ENCODE results near the gene LRRC27. TPM values are rescaled to one million over a fixed set of nuclear protein-coding genes. Genes with fewer than 3 reads are reported as not detected.

The LRRC27 gene
- total and polyA plus RNA-seq, 12 donors, result 6.5 to 17.6 (median 9.9) TPM

DNA sequence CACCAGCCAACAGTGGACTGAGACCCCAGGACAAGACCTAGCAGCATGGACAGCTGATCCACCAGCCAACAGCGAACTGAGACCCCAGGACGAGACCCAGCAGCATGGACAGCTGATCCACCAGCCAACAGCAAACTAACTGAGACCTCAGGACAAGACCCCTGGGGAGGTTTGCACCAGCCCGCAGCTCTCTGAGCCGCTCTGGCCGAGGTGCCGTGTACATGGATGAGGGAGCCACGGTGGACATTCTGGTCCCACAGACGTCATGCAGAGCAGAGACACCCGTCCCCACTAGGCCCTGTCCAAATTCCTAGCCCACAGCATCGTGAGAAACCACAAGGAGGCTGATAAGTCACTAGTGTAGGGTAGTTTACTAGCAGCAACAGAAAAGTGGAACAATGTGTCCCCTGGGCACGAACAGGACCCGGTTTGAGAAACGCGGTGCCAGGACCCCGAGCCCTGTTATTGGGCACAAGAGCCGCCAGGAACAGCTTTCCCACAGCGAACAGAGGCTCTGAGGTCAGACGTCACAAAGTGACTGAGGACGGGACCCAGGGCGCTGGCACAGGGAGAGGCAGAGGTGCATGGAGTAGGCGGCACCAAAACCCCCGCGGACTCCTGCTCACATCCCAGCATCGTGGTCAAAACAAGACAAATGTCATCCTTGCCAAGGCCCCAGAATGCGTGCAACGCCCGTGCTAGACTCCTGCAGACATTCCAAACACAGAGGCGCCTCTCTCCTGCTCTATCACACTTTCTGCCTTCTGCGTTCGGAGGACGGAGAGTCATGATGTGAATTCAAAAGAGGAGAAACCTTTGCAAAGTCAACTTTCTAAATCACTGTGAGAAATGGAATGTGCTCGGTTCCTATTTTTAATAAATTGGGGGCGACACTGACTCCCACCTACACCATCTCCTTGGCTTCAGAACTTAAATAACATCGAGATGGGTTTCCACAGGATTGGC is 32.3 kb upstream of the LRRC27 start:
- WGBS, 4 donors, result 84 to 92% (median 89%) methylated on average over 30 to 34 of the region's 34 CpGs

DNA sequence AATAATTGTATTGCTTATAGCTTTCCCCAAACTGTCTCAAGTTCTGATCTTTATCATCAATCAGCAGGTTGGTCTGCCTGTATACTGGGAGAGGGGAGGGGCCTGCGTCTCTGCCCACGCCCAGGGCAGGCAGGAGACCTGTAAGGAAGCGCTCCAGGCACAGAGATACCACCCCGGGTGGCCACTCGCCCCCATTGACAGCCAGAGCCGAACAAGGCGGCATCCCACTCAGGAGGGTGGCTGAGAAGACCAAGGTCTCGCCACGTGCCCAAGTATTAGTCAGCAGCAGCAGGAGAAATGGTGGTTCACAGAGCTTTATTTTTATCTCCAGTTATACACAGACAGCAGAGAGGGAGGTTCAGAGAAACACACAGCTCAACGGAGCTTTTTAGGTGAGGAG is 31.4 kb upstream of the LRRC27 start:
- intact Hi-C loops (cut with DNase I), result loop anchor here in 1 of 2 donors (5.0 kb wide), 1 partner anchor 52 kb away; no protein-coding TSS in a partner anchor
- peaks cover 0 to 6% of the 10 kb centered on the region in 2 donors for H3K4me1 ChIP-seq (replicated peaks in 1 of 2)
- H3K9me3 ChIP-seq (replicated peaks in 1 of 3), result no peaks in the 10 kb centered on the region
- no peak for TF ChIP-seq POLR2A (IDR thresholded peaks at IDR 0.05)
- TF ChIP-seq, protein P1, sequence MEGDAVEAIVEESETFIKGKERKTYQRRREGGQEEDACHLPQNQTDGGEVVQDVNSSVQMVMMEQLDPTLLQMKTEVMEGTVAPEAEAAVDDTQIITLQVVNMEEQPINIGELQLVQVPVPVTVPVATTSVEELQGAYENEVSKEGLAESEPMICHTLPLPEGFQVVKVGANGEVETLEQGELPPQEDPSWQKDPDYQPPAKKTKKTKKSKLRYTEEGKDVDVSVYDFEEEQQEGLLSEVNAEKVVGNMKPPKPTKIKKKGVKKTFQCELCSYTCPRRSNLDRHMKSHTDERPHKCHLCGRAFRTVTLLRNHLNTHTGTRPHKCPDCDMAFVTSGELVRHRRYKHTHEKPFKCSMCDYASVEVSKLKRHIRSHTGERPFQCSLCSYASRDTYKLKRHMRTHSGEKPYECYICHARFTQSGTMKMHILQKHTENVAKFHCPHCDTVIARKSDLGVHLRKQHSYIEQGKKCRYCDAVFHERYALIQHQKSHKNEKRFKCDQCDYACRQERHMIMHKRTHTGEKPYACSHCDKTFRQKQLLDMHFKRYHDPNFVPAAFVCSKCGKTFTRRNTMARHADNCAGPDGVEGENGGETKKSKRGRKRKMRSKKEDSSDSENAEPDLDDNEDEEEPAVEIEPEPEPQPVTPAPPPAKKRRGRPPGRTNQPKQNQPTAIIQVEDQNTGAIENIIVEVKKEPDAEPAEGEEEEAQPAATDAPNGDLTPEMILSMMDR (IDR thresholded peaks at IDR 0.05), result no peak
- no peak overlapping the region for H3K27ac ChIP-seq
- WGBS, 4 donors, result 38 to 82% (median 61%) methylated on average over 6 to 10 of the region's 10 CpGs
- DNase-seq, result peak in 1 of 7 donors; percentile 34
- H3K36me3 ChIP-seq (replicated peaks in 1 of 2), result no peaks in the 10 kb centered on the region
- H3K4me3 ChIP-seq, result no peak overlapping the region
- H3K27me3 ChIP-seq, result no peaks in the 10 kb centered on the region

More for the DNA sequence above, 32.3 kb upstream of the LRRC27 start:
- intact Hi-C loops (cut with DNase I), result loop anchor here in 1 of 2 donors (5.0 kb wide), 1 partner anchor 53 kb away; no protein-coding TSS in a partner anchor
- Histone ChIP-seq H3K4me1 (replicated peaks in 1 of 2) (peaks cover 0 to 6% of the 10 kb centered on the region in 2 donors), H3K9me3 (replicated peaks in 1 of 3) (no peaks in the 10 kb centered on the region), H3K27ac (no peak overlapping the region), H3K36me3 (replicated peaks in 1 of 2) (no peaks in the 10 kb centered on the region), H3K27me3 (no peaks in the 10 kb centered on the region), H3K4me3 (no peak overlapping the region)
- peak in 3 of 7 donors; percentile 3 to 10 (median 4) for DNase-seq
- no peak for TF ChIP-seq POLR2A (IDR thresholded peaks at IDR 0.05)
- TF ChIP-seq, protein P1 (IDR thresholded peaks at IDR 0.05), result no peak

DNA sequence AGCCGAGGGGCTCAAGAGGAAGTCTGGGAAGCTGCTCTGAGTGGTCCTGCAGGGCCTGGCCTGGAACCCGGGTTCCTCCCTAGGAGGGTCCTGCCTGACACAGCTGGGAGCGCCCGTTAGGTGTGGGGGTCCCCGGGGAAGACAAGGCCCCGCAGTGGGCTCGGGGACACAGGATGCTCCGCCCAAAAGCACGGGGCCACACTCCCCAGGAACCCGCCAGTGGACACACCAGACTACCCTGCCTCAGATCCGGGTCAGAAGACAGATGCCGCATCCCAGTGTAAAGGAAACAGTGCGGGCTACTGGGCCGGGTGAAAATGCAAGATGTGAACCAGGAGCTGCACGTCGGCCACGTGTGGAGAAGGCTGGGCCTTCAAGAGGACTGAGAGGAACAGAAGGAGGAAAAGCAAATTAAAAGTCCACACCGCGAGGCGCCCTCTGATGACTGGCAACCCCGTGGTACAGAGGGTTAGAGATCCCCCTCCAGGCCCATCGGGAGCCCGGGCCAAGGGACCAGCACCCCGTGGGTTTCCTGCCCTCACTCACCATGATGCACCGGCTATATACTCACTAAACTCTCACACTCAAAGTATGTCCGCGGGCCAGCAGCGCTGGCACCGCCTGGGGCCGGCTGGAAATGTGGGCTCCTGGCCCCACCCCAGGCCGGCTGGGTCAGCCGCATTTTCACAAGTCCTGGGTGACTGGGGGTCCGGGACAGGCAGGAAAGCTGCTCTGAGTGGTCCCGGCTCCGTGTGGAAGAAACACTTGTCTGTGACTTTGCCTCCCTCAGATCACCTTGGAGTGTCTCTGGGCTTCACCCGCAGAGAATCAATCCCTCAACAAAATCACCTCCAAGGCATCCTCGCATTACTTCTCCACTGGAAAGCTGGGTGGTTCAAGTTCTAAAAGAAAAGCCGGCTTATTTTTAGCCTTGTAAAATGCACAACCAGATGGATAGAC is 30.3 kb upstream of the LRRC27 start:
- intact Hi-C loops (cut with DNase I), result loop anchor here in 1 of 2 donors (5.0 kb wide), 1 partner anchor 51 kb away; no protein-coding TSS in a partner anchor
- H3K4me3 ChIP-seq, result no peak overlapping the region
- H3K36me3 ChIP-seq (replicated peaks in 1 of 2), result no peaks in the 10 kb centered on the region
- TF ChIP-seq, protein P1 (IDR thresholded peaks at IDR 0.05), result no peak
- peaks cover under 1 to 9% of the 10 kb centered on the region in 2 donors for H3K4me1 ChIP-seq (replicated peaks in 1 of 2)
- peak in 1 of 7 donors; percentile 9 for DNase-seq
- H3K9me3 ChIP-seq (replicated peaks in 1 of 3), result no peaks in the 10 kb centered on the region
- no peak overlapping the region for H3K27ac ChIP-seq
- no peaks in the 10 kb centered on the region for H3K27me3 ChIP-seq
- 88 to 92% (median 91%) methylated on average over 31 to 38 of the region's 38 CpGs for WGBS, 4 donors

Data from adrenal gland (tissue), 12 donors.